ENCODE data around the gene MACF1.

MACF1 gene

DNA sequence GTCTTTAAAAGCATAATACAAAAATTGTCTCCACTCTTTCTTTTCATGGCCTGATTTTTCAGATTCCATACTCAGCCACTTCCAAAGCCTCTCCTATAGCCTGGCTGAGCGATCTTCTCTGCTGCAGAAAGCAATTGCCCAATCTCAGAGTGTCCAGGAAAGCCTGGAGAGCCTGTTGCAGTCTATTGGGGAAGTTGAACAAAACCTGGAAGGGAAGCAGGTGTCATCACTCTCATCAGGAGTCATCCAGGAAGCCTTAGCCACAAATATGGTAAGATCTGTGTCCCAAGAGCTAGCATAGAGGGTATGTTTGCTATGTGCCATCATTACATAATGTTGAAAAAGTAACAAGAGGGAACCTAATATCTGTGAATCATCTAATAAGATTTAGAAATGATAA, 156.2 kb downstream of the MACF1 start:
- no peak for DNase-seq

DNA sequence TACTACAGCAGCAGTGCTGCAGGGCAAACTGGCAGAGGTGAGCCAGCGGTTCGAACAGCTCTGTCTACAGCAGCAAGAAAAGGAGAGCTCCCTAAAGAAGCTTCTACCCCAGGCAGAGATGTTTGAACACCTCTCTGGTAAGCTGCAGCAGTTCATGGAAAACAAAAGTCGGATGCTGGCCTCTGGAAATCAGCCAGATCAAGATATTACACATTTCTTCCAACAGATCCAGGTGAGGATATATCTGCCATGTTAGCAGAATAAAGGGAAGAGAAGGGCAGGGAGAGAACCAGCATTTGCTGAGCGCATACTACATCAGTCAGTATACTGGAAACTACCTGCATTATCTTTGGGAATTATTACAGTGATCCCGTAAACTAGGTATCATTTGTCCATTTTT, 157.0 kb downstream of the MACF1 start:
- no peak for DNase-seq

DNA sequence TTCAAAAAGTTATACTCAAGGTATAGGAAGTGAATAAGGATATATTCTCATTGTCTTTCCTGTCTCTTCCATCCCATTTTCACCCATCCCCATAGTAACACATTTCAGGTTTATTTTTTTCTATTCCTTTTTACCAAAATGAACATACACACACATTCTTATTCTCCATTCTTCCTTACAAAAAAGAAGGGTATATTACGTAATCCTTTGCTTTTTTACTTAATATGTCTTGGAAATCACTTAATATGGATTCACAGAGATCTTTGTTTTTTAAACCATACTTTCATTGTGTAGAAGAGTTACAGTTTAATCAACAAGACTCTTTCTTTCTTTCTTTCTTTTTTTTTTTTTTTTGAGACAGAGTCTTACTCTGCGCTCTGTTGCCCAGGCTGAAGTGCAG, 158.8 kb downstream of the MACF1 start:
- DNase-seq, result no peak

DNA sequence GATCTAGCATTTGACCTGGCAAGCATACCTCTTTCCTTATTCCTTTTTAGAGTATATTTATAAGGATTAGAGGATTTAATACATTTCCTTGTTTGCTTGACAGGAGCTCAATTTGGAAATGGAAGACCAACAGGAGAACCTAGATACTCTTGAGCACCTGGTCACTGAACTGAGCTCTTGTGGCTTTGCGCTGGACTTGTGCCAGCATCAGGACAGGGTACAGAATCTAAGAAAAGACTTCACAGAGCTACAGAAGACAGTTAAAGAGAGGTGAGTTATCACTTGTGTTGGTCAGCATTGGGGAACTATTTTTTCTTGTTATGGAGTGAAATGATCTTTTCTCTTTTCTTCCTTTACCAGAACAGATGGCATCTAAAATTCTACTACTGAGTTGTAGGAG, 163.6 kb downstream of the MACF1 start:
- no peak for DNase-seq

DNA sequence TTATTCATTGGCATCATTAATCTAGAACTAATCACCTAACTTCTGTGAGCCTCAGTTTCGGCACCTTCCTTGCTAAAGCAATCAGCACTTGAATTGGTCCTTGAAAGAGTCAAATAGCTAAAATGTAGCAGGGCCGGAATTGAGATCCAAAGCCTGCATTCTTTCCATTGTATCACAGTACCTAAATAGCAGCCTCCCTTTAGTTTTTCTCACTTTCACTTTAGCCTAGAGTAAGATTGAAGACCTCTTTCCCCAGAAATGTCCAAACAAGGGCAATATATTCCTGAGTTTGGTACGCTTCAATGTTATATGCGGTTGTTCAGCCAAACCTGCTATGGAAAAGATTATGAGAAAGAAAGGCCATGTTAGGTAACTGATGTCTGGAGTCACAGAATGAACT, 165.1 kb downstream of the MACF1 start:
- no peak for DNase-seq

DNA sequence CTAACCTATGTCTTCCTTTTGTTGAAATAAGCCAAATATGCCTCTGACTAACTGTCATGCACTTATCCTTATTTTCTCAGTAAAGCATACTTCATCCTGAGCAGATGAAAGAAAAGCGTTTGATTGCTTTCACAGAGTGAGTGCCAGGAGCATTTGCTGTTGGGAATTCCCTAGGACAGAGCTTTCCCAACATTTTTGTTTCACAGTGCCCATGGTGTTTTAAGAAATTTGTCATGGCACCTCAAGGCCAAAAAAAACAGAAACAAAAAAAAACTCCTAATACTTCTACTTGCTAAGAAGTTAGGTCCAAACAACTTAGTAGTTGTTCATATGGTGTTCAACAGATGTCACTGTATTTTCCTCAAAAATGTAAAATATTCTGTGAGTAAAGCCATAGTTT, 166.1 kb downstream of the MACF1 start:
- no peak for DNase-seq

DNA sequence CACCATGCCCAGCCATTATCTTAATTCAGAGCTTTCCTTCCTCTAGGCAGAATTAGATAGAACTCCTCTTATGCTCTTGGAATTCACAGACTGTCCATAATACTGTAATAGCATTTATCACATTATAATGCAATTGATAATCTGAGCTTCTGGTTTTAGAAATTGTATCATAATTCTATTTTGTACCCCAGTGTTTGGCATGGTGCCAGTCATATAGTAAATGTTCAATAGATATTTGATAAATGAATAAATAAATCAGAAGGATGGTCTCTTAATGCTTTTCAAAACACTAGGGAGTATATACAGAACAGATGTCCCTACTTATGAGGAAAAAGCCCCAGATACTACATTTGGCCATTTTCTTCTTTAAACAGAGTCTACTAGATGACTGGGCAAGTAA, 167.6 kb downstream of the MACF1 start:
- DNase-seq, result no peak

DNA sequence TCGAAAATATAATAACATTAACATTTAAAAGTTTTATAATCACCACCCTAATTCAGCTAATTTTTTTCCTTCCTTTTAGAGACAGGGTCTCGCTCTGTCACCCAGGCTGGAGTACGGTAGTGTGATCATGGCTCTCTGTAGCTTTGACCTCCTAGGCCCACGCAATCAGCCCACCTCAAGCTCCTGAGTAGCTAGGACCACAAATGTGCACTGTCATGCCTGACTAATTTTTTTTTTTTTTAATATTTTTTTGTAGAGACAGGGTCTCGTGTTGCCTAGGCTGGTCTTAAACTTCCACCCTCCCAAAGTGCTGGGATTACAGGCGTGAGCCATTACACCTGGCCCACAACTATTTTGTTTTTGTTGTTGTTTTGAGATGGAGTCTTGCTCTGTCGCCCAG, 172.2 kb downstream of the MACF1 start:
- no peak for DNase-seq

DNA sequence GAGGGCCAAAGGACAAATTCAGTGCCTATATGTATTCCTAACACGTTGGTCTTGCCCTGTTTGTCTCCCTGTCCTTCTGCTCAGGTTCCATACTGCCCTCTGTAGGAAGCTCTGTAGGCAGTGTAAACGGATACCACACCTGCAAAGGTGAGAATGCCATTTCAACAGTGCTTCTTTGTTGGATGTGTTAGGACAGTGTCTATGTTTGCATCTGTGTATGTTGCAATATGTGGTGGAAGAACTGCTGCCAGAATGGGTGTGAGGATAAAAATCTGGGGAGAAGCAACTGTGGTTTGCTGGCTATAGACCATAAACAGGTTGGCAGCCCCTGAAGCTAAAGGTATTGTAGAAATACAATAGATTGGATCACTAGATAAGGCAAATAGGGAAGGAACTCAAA, 173.9 kb downstream of the MACF1 start:
- DNase-seq, result peak; percentile 16

DNA sequence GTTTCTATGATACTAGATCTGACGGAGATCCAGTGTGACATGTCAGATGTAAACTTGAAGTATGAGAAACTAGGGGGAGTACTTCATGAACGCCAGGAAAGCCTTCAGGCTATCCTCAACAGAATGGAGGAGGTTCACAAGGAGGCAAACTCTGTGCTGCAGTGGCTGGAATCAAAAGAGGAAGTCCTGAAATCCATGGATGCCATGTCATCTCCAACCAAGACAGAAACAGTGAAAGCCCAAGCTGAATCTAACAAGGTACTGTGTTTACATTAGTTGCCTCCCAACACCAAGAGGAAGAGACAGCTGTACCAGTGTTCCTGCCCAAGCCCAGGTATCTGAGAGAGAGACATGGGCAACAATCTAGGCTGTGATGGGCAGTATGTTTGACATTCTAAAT, 174.7 kb downstream of the MACF1 start:
- no peak for DNase-seq

DNA sequence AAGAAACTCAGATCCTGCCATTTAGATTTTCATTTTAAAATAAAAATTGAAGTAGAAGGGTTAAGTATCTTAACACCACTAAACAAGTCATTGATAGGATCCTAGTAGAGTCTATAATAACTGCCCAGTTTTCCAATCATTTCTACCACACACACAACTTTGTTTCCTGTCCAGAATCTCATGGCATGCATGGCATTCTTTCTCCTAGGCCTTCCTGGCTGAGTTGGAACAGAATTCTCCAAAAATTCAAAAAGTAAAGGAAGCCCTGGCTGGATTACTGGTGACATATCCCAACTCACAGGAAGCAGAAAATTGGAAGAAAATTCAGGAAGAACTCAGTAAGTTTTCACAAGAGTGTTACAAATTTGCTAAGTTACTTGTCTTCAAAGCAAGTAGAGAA, 175.5 kb downstream of the MACF1 start:
- DNase-seq, result no peak

DNA sequence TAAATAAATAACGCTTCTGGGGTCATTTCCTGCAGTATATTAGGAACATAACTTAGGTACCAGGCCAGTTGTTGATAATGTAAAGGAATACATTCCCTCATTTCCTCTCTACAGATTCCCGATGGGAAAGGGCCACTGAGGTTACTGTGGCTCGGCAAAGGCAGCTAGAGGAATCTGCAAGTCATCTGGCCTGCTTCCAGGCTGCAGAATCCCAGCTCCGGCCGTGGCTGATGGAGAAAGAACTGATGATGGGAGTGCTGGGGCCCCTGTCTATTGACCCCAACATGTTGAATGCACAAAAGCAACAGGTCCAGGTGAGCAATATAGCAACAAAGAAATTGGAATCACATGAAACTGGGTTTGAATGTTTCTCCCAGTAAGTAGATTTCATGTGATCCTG, 177.3 kb downstream of the MACF1 start:
- no peak for DNase-seq

DNA sequence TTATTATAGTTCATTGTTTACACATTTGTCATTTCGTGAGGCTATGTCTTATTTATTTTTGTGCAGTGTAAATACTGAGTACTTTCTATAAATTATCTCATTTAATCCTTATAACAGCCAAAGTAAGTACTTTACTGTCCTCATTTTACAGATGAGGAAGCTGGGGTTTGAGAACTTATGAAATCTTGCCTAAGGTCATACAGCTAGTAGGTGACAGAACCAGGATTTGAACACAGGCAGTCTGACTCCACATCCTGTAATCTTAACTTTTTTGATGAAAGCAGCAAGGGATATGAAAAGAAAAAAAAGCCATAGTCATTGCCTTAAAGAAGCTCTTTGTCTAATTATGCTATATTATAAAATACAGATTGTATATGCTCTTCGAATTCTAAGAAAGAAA, 179.8 kb downstream of the MACF1 start:
- DNase-seq, result no peak

DNA sequence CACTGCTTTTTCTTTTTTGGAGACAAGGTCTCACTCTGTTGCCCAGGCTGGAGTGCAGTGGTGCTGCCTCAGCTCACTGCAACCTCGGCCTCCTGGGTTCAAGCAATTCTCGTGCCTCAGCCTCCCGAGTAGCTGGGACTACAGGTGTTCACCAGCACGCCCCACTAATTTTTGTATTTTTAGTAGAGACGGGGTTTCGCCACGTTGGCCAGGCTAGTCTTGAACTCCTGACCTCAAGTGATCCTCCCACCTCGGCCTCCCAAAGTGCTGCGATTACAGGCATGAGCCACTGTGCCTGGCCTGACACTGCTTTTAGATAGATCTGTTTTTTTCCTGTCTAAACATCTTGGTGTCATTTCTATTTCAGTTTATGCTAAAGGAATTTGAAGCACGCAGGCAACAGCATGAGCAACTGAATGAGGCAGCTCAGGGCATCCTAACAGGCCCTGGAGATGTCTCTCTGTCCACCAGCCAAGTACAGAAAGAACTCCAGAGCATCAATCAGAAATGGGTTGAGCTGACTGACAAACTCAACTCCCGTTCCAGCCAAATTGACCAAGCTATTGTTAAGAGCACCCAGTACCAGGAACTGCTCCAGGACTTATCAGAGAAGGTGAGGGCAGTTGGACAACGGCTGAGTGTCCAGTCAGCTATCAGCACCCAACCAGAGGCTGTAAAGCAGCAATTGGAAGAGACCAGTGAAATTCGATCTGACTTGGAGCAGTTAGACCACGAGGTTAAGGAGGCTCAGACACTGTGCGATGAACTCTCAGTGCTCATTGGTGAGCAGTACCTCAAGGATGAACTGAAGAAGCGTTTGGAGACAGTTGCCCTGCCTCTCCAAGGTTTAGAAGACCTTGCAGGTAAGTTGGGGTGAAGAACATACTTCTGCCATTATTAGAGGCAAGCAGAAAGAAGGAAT, 180.8 kb downstream of the MACF1 start:
- DNase-seq, result no peak

DNA sequence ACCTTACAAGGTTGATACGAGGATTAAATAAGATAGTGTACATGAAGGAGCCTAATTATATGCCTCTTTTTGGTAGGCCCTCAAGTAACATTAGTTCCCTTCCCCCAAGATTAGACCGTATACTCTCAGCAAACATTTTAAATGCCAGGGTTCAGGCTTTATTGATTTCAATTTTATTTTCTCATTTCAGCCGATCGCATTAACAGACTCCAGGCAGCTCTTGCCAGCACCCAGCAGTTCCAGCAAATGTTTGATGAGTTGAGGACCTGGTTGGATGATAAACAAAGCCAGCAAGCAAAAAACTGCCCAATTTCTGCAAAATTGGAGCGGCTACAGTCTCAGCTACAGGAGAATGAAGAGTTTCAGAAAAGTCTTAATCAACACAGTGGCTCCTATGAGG, 182.5 kb downstream of the MACF1 start:
- DNase-seq, result no peak

DNA sequence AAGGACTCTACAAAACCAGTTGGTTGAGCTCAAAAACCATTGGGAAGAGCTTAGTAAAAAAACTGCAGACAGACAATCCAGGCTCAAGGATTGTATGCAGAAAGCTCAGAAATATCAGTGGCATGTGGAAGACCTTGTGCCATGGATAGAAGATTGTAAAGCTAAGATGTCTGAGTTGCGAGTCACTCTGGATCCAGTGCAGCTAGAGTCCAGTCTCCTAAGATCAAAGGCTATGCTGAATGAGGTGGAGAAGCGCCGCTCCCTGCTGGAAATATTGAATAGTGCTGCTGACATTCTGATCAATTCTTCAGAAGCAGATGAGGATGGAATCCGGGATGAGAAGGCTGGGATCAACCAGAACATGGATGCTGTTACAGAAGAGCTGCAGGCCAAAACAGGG, 183.0 kb downstream of the MACF1 start:
- no peak for DNase-seq

DNA sequence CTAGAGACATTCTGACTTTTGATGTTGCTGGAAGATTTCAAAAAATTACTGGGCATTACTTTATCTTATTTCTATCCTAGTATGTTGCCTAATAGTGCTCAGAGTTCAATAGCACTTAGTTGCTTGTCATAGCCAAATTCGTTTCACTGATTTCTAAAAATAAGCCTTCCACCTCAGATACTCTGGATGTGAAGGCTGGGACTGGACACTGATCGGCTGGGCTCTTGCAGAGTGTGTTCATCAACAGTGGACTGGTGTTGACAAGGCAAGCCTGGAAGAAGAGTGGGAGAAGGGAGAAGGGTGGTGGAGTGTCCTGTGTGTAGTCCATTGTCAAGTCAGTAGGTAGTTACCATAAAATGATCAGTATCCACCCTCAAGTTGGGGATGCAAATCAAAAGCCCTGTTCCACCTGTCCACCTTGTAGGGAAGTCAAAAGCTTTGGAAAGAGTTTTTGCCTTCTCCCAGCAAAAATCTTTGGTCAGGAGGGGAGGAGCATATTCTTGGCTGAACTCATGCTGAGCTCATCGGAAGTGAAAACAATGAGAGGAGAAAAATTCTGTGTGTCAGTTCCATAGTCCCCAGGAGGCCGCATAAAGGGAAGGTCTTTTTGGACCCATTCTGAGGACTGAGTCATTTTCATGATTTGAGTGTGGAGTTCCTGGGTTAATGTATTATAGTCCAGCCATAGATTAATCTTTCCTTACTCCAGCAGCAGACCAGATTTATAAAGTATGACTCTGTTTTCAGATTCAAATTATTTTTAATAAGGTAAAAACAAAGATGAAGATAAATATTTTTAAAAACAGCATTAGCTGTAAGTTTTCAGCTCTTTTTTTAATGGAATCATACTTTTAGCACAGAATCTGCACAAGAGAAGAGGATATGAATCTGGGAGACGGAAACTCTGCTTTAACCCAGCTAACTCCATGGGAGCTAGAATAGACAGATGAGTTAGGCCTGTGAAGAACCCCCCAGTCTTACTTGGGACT, 187.5 kb downstream of the MACF1 start:
- peak; percentile 58 for DNase-seq

DNA sequence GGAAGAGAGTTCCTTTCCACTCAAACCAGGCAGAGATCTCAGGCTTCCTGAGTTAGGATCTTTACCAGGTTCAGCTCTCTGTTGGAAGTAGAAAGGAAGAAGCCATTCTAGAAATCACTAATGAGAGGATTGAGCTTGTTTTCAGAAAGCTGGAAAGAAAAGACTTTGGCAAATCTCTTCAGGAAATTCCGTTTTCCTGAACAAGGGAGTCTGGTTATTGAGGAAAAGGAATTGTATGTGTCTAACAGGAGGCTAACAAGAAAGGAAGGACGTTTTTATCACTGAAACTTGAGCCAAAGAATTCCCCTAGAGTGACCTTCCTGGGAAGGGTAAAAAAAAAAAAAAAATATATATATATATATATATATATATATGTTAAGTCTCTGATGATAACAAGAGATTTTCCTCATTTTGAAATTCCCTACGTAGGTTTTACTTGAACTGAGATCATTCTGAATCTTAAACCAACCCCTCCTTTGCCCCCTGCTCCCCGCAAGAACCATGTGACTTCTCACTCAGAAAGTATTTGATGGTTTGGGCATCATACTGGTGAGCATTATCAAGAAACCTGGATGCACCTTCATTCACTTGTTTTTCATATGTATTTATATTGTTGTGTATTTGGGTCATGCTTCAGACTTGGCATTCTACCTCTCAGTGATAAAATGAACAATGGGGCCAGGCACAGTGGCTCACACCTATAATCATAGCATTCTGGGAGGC, 188.5 kb downstream of the MACF1 start:
- no peak for DNase-seq

DNA sequence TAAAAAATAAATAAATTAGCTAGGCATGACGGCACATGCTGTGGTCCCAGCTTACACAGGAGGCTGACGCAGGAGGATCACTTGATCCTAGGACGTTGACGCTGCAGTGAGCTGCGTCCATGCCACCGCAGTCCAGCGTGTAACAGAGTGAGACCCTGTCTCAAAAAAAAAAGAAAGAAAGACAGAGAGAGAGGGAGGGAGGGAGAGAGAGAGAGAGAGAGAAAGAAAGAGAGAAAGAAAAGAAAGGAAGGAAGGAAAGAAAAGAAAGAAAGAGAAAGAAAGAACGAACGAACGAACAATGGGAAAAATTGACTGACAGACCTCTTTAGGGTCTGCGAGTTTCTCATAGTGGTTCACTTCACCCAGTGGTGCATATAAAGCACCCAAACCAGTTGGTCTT, 189.2 kb downstream of the MACF1 start:
- DNase-seq, result no peak

DNA sequence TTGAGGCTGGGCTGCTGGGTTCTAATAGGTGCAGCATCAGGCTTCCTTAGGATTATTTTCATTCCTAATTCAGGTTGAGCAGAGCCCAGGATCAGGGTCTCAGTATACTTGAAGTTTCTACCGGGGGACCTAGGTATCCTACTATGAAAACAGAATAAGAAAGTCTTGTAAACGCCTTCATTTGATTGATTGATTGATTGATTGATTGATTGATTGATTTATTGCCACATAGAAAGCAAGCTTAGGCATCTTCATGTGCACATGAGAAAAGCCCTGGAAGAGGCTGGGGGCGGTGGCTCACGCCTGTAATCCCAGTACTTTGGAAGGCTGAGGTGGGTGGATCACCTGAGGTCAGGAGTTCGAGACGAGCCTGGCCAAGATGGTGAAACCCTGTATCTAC, 189.6 kb downstream of the MACF1 start:
- DNase-seq, result no peak

DNA sequence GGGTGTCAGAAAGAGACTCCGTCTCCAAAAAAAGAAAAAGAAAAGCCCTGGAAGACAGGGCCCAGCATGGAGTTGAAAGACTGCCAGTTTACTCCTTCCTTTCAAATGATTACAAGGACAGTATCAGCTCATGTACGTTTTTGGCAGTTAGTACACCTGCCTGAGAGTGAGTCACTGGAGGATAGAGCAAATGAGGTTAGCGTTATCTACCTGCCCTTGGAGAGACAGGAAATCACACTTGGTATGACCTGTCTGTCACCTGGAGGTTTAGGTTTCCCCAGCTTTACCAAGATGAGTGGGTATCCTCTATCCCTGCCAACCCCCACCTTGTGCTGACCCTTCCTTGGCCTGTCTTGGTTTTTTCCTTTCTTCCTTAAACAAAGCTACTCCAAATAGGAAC, 190.1 kb downstream of the MACF1 start:
- peak; percentile 48 for DNase-seq

DNA sequence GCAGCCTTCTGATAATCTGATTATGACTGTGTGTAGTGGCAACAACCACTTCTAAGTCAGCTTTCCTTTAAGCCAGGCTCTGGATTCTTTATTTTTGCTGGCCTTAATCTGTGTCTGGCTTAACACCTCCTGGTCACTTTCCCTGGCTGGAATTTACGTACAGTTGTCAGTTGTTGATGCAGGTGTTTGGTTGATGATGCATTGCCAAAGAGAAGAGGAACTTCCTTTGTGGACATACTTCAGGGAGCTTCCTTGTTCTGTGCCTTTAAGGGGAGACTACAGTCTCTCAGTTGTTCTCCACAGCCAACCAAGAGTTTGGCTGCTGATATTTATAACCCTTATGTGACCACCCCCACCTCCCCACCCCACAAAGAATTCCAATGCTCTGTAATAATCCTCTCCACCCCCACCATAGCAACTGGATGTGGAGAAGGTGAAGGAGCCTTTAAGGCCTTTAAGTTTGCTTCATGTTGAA, 190.9 kb downstream of the MACF1 start:
- DNase-seq, result no peak

DNA sequence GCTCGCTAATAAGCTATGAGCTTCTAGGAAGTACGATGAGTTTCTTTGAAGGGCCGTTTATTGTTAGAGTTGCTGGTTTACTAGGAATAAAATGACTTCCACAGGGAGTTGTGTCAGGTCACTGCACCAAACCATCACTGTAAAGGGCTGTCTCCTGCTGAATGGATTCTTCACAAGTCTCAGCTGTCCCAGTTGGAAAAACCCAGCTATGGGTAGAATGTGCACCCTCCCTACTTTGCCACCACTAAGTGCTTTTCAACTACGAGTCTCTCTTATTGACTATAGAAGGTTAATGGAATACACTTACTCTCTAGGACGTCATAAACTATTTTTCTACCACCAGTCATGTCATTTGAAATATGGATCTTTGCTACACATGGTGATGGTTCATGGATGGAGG, 192.2 kb downstream of the MACF1 start:
- no peak for DNase-seq
